ENCODE measurements around the gene MYO1F. TPM values are rescaled to one million over a fixed set of nuclear protein-coding genes. Genes with fewer than 3 reads are reported as not detected.
"Not testable (repeated sequence)": the region's sequence is repeated elsewhere in the genome, so short reads cannot be mapped to it uniquely, and the experiment has no call there.

Gene MYO1F
- total RNA-seq (2014; rRNA removed; shearing (Covaris generic)) = 0.17 TPM in 1 of 2 replicates, not detected in the other

DNA sequence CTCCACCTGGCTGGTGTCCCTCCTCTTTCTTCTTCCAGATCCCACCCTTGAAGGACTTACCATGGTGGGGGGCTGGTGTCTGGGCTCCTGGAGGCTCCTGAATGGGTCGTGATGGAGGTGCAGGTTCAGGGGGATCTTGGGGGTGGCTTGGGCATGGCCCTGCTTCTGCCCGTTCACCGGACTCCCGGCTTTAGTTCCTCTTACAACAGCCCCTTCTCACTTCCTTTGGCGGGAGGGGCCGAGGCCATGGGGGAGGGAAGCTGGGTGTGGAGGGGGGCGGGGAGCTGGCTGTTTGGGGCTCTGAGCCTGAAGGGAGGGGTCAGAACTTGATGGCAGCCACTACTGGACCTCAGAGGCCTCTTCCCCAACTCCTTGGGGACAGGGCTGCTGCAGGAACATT is at the start of gene MYO1F:
TSS of gene MYO1F (minus strand) at position 196 of the 400 bp plus-strand sequence. CDS start at position 63, 133 bp downstream.
- DNase-seq (ENCODE audit: low spot score) = no peak

DNA sequence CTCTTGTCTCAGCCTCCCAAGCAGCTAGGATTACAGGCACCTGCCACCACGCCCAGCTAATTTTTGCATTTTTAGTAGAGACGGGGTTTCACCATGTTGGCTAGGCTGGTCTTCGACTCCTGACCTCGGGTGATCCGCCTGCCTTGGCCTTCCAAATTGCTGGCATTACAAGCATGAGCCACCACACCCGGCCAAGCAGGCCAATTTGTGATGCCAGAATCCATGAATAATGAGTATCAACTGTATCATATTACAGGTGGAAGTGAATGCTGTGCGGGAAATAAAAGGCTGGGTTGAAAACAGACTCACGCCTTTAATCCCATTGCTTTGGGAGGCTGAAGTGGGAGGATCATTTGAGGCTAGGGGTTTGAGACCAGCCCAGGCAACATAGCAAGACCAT is 49.6 kb upstream of the MYO1F start:
- DNase-seq (ENCODE audit: low spot score) = no peak

DNA sequence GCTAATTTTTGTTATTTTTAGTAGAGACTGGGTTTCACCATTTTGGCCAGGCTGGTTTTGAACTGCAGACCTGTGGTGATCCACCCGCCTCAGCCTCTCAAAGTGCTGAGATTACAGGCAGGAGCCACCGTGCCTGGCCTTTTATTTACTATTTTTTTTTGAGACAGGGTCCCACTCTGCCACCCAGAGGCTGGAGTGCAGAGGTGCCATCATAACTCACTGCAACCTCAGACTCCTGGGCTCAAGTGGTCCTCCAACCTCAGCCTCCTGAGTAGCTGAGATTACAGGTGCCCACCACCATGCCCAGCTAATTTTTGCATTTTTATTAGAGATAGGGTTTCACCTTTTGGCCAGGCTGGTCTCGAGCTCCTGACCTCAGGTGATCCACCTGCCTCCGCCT is 45.6 kb upstream of the MYO1F start:
- DNase-seq (ENCODE audit: low spot score) = not testable (repeated sequence)

DNA sequence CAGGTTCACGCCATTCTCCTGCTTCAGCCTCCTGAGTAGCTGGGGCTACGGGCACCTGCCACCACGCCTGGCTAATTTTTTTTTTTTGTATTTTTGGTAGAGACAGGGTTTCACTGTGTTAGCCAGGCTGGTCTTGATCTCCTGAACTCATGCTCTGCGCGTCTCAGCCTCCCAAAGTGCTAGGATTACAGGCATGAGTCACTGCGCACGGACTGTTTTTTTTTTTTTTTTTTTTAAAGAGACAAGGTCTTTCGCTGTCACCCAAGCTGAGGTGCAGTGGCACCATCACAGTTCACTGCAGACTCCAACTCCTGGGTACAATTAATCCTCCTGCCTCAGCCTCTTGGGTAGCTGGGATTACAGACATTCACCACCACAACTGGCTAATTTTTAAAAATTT is 41.5 kb upstream of the MYO1F start:
- peak; percentile 70 for DNase-seq (ENCODE audit: low spot score)

DNA sequence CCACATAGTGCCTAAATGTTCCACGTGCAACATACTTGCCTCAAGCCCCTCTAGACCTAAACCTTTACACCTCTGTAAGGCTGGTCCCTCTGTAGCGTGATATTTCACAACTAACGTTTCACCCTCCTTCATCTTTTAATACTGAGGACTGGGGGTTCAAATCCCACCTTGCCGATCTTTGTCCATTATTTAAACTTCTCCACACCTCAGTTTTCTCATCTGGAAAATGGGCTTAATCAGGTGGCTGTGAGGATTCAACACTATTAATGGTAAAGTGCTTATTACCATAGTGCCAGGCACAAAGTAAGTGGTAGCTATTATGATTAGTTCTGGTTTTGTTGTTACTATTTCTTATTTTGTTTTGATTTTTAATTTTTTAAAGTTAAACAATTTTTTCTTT is 40.7 kb upstream of the MYO1F start:
- DNase-seq (ENCODE audit: low spot score) = no peak

DNA sequence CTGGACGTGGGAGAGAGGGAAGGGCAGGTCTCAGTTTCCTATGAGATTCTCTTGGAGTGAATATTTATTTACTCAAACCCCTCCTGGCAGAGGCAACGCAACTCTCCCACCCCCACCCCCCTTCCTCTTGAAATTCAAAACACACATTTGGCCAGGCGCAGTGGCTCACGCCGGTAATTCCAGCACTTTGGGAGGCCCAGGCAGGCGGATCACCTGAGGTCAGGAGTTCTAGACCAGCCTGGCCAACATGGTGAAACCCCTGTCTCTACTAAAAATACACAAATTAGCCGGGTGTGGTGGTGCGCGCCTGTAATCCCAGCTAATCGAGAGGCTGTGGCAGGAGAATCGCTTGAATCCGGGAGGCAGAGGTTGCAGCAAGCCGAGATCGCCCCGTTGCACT is 40.1 kb upstream of the MYO1F start:
- DNase-seq (ENCODE audit: low spot score) = not testable (repeated sequence)

DNA sequence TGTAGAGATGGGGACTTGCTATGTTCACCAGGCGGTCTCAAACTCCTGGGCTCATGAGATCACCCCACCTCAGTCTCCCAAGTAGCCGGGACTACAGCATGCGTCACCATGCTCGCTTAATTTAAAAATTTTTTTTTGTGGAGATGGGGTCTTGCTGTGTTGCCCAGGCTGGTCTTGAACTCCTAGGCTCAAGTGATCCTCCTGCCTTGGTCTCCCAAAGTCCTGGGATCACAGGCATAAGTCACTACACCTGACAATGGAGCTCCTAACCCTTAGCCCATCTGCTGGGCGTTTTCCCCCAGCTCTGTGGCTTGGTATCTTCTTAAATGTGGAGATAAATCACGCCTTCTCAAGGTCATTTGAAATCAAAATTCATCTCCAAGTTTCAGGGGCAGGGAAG is 39.6 kb upstream of the MYO1F start:
- no peak for DNase-seq (ENCODE audit: low spot score)

DNA sequence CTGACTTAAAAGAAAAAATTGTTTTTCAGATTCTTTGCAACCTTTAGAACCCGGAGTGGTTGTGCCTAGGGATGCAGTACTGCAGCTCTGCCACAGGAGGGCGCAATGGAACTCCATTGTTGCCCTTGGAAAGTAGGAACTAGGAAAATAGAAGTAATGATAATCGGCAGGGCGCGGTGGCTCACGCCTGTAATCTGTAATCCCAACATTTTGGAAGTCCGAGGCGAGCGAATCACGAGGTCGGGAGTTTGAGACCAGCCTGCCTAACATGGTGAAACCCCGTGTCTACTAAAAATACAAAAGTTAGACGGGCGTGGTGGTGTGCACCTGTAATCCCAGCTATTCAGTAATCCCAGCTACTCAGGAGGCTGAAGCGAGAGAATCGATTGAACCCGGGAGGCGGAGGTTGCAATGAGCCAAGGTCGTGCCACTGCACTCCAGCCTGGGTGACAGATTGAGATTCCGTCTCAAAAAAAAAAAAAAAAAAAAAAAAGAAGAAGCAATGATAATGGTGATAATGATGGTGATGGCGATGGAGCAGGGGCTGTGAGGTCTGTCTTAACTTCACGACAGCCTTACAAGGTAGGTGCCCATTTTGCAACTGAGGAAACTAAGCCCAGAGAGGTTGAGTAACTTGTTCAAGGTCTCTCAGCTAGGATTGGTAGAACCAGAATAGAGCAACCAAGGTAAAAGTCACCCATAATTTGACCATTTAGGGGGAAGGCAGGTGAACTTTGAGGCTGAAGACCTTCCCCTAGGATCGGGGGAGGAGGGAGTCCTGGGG is 38.8 kb upstream of the MYO1F start:
- peak; percentile 75 for DNase-seq (ENCODE audit: low spot score)

DNA sequence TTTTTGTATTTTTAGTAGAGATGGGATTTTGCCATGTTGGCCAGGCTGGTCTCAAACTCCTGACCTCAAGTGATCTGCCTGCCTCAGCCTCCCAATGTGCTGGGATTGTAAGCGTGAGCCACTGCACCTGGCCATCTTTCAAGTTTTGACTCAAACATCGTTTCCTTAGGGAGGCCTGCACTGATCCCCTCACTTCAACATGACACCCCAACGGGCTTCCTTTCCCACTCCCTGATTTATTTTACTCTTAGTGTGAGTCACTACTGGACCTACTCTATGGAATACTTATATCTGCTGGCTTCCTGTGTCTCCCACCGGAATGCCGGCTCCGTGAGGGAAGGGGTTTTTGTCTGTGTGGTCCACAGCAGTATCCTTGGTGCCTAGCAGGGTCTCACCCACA is 37.8 kb upstream of the MYO1F start:
- no peak for DNase-seq (ENCODE audit: low spot score)

DNA sequence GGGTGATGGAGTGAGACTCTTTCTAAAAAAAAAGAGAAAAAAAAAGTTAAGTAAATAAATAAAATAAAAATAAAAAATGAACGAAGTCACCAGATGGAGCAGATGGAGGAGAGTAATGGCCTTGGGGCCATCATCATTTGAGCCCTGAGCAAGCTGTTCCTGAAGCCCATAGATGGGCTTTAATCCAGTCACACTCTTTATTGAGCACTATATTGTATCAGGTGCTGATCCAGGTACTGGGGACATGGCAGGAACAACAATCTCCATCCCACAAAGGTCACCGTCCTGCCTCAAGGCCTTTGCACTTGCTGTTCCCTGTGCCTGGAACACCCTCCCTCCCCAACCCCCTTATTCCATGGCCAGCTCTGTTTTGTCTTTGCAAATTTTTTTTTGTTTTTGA is 37.2 kb upstream of the MYO1F start:
- DNase-seq (ENCODE audit: low spot score) = no peak

DNA sequence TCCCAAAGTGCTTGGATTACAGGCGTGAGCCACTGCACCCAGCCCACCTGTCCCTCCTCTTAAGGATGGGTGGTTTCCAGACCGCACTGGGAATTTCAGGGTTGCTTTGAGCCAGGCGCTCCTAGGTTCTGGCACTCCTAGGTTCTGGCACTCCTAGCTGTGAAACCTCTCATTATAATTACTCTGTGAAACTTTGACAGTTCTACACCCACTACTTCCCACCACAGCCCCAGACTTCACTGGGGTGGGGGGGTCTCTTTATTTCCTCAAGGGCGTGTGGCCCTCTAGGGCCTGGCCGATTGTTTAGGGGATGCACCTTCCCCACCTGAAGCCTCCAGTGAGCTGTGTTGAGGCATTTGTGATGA is 35.5 kb upstream of the MYO1F start:
- no peak for DNase-seq (ENCODE audit: low spot score)

DNA sequence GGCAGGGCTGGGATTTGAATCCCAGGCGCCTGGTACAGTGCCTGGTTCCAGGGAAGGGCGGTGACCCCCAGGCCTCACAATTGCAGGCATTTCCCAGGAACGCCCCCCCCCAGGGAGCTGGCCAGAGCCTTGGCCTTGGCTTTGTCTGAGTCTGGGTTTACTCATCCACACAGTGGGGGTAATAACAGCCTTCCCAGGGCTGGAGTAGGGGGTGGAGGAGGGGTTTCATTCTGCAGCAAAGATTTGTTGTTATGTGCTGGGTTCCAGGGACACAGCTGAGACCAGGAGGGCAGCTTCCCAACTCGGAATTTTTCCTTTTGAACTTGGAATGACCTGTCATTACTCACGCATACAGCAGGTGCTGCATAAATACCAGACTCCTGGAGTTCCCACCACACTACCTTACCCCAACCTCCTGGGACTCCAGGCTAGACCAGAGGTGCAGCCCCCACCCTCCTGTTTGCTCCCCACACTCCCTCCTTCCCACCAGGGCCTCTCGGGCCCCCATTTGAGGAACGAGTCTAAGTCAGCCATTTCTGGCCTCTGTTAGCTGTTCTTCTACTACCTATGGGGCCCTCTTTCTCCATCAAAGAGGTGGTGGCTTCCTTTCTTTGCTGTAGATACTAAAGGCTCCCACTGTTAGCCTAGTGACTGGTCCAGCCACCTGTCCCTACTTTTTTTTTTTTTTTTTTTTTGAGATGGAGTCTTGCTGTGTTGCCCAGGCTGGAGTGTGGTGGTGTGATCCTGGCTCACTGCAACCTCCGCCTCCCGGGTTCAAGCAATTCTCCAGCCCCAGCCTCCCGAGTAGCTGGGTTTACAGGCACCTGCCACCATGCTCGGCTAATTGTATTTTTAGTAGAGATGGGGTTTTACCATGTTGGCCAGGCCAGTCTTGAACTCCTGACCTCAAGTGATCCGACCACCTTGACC is 34.9 kb upstream of the MYO1F start:
- peak; percentile 60 for DNase-seq (ENCODE audit: low spot score)

DNA sequence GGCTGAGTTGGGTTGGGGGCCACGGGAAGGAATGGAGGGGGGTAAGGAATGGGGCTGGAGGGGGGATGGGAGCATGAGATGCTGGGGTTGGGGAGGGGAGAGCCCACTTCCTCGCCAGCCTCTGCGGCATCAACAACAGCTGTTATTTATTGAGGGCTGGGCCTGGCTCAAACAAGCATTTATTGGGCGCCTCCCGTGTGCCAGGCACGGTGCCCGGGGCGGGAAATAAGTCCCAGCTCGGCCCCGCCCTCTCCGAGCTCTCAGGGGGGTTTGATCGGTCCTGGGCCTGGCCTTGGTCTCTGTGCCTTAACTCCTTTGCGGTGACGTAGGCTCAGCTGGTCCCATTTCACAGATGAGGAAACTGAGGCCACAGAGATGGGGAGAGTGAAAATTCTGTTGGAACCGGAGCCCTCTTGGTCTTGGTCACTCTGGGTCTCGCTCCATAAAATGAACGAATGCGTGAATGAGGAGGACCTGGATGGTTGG is 34.2 kb upstream of the MYO1F start:
- no peak for DNase-seq (ENCODE audit: low spot score)

DNA sequence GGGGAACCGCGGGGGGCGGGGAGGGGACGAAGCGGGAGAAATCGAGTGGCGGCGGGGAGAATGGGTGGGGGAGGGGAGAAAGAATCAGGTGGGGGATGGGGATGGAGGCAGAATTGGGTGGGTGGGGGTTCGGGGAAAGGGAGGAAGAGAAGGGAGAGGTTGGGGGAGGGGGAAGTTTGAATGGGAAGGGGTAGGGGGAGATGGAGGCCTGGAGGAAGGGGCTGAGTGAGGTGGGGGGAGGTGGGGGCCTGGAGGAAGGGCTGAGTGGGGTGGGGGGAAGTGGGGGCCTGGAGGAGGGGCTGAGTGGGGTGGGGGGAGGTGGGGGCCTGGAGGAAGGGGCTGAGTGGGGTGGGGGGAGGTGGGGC is 33.7 kb upstream of the MYO1F start:
- DNase-seq (ENCODE audit: low spot score) = no peak

DNA sequence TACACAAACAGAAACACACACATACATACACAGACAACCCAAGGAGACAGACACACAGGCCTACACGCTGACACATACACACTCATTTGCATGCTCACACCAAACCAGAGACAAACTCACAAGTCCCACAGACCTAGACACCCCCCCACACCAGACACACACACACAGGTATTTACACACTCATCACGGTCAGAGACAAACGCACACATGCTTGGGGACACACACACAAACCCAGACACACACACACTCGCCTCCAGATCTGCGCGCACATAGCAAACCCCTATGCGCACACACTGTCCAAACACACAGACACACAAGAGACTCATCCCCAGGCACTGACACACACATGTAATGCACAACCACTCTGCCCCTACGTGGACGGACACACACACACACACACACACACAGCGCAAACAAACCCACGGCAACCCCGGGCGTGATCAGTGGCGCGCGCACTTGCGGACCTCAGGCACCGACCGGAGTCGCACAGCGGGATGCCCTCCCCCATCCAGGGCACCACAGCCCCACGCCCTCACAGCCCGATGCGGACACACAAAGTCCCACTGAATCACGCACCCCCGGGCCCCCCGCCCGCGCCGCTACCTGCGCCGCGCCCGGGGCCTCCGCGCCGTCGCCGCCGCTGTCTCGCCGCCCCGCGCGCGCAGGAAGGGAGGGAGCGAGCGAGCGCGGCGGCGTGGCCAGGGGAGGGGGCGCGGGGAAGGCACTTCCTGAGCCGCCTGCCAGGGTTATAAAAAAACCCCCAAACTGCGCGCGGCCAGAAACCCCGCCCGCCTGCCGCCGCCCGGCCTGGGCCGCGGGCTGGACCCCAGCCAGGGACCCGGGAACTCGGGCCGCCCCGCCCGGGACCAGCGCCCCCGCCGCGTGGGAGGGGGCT is 33.0 kb upstream of the MYO1F start, which contains the start of gene ADAMTS10:
TSS of gene ADAMTS10 (minus strand) at position 675 of the 895 bp plus-strand sequence. CDS start 5,005 bp downstream, outside the sequence.
- DNase-seq (ENCODE audit: low spot score) = no peak

DNA sequence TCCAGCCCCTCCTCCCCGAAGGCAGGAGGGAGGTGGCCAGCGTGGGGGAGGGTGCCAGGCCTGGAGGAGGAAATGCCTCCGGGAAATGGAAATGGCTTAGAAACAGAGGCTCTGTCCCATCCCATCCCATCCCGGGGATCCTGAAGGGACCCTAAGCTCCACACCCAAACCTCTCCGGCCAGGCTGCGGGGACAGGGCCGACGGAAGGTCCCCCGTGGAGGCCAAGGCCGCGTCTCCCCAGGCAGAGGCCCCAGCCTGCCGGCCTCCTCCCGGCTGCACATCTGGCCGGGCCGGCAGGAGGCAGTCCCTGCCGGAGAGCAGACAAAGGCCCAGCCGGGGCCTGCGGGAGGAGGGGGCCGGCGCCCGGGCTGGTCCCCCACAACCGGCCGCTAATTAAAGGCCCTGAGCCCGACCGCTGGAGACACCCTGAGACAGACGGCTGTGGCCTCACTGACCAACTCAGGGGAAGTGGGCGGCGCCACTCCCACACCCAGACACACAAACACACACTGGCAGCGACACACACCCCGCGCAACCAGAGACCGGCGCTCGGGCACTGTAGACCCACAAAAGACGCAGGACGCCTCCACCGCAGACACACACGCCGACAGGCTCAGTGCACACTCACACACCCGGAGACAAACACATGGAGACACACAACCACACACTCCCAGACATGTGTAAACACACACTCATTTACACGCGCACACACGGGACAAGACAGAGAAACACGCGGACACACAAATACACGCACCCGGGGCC is 32.2 kb upstream of the MYO1F start:
- no peak for DNase-seq (ENCODE audit: low spot score)

DNA sequence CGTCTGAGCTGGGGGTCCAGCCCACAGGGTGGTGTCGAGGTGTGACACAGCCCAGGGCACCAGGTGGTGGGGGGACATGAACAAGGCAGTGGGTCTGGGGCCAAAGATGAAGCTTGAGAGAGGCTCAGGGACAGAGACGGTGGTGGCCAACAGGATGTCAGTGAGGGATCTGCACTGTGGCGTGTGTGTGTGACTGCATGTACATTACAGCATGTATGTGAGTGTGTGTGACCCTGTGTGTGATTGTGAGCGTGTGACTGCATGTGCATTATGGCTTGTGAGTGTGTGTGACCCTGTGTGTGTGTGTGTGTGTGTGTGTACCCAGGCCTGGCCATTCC is 31.7 kb upstream of the MYO1F start:
- no peak for DNase-seq (ENCODE audit: low spot score)

DNA sequence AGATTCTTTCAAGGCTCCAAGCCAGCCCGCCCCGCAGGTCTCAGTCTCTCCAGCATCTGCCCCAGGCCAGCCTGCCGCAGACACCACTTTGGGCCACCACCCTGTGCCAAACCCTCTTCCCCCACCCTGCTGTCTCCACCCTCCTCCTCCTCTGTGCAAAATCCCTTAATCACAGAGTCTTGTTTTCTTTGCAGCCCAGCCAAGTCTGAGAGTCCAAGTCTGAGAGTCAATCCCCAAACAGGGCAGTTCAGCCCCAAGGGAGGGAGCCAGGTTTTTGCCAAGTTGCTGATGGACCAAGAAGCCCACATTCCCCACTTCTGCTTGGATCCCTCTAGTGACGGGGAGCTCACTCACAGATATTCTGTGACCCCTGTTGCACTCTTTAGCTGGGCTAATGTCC is 30.1 kb upstream of the MYO1F start:
- DNase-seq (ENCODE audit: low spot score) = no peak

DNA sequence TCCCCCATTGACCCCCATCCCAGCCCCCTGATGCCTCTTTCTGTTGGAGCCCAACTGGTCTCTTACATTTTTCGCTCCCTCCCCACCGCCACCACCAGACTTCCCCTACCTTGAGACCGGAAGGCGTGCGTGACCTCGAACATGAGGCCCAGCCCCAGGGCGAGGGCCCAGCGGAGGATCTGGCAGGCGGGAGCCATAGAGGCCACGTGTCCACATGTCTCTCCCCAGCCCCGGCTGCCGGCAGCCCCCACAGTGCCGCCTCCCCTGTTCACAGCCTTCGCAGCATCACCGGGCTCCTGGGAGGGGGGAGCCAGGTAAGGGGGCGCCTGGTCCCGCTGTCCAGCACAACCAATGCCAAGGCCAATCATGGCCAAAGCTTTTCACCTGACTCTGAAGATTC is 28.3 kb upstream of the MYO1F start:
- DNase-seq (ENCODE audit: low spot score) = no peak

DNA sequence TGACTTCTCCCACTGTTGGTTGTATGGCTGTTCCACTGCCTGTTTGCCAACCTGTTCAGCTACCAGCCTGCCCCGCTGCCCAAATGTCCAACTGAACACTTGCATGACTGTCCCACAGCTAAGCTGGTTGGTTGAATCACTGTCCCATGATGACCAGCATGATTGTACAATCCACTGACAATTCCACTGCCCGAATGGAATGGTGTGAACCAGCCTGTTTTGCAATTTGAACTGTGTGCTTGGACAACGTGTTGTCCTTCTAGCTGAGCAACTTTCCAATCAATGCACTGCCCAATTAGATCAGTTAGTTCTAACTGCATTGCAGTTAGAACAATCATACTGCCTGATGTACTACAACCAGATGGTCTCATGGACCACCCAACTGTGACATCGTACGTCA is 24.6 kb upstream of the MYO1F start:
- DNase-seq (ENCODE audit: low spot score) = no peak

DNA sequence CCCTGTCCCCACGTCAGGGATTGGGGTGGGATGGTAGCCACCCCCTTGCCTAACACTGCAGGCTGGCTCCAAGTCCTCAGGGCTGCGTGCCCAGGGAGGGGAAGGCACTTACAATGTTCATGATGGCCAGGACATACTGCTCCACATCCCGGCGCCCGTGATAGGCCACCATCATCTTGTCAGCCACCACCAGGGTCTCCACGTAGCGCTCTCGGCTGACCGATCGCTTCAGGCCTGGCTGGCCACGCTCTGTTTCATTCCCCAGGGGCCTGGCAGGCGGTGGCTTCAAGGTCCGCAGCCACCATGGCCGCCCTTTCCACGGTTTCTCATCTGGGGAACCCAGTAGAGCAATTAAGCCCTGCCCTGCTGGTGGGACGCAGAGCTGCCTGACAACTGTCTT is 23.6 kb upstream of the MYO1F start:
- no peak for DNase-seq (ENCODE audit: low spot score)

All from H4 (cell line).